ENCODE results near the gene RPS27. TPM values are rescaled to one million over a fixed set of nuclear protein-coding genes. Genes with fewer than 3 reads are reported as not detected.

The RPS27 gene
- total and polyA plus RNA-seq, 4 donors, result 452 to 3,145 (median 1,349) TPM

- H3K4me1 ChIP-seq (ENCODE audit: control insufficient read depth in 4 of 4, insufficient read depth in 4 of 4, low read length in 3 of 4), result peaks cover 5 to 33% (median 20%) of the 10 kb centered on the region in 4 donors
- H3K27me3 ChIP-seq (ENCODE audit: control insufficient read depth in 4 of 4, insufficient read depth in 4 of 4, low read length in 3 of 4), result no peaks in the 10 kb centered on the region
- H3K4me3 ChIP-seq (ENCODE audit: low read depth in 1 of 3, low read length in 3 of 3), result no peak overlapping the region
- DNase-seq (ENCODE audit: low spot score), result no peak
- H3K36me3 ChIP-seq (ENCODE audit: control insufficient read depth in 4 of 4, insufficient read depth in 3 of 4, low read depth in 1 of 4, low read length in 3 of 4), result peaks cover 0 to 8% (median 4%) of the 10 kb centered on the region in 4 donors
- no peaks in the 10 kb centered on the region for H3K9me3 ChIP-seq (ENCODE audit: control insufficient read depth in 4 of 4, low read length in 3 of 4)
- no peak overlapping the region for H3K27ac ChIP-seq (ENCODE audit: low read depth in 1 of 2, low read length in 2 of 2)
- no peak overlapping the region for H3K9ac ChIP-seq (ENCODE audit: low read depth in 1 of 2, low read length in 2 of 2)
- WGBS, result 91% methylated on average over 2 of the region's 2 CpGs
- TF ChIP-seq NR2F2 (IDR thresholded peaks at IDR 0.05) (no peak), EGR1 (IDR thresholded peaks at IDR 0.05; ENCODE audit: low read depth in 2 of 2) (no peak), MAX (IDR thresholded peaks at IDR 0.05) (no peak), FOXA1 (IDR thresholded peaks at IDR 0.05) (no peak), RXRA (IDR thresholded peaks at IDR 0.05) (no peak), YY1 (IDR thresholded peaks at IDR 0.05) (no peak), REST (IDR thresholded peaks at IDR 0.05) (no peak), SP1 (IDR thresholded peaks at IDR 0.05) (no peak), GABPA (IDR thresholded peaks at IDR 0.05 in 1 of 2, conservative IDR thresholded peaks at IDR 0.05 in 1 of 2) (no peak), ZBTB33 (IDR thresholded peaks at IDR 0.05) (no peak)
Observed at GRCh38 chr1:153968972-153969371, 21.6 kb upstream of the RPS27 start.

GRCh38 chr1:153970346-153970745, 20.2 kb upstream of the RPS27 start:
- no peak for DNase-seq (ENCODE audit: low spot score)
- Histone ChIP-seq H3K9ac (ENCODE audit: low read depth in 1 of 2, low read length in 2 of 2) (no peak overlapping the region), H3K36me3 (ENCODE audit: control insufficient read depth in 4 of 4, insufficient read depth in 3 of 4, low read depth in 1 of 4, low read length in 3 of 4) (peaks cover 4 to 18% (median 13%) of the 10 kb centered on the region in 4 donors), H3K4me1 (ENCODE audit: control insufficient read depth in 4 of 4, insufficient read depth in 4 of 4, low read length in 3 of 4) (peaks cover 5 to 27% (median 16%) of the 10 kb centered on the region in 4 donors), H3K9me3 (ENCODE audit: control insufficient read depth in 4 of 4, low read length in 3 of 4) (no peaks in the 10 kb centered on the region), H3K27me3 (ENCODE audit: control insufficient read depth in 4 of 4, insufficient read depth in 4 of 4, low read length in 3 of 4) (no peaks in the 10 kb centered on the region), H3K4me3 (ENCODE audit: low read depth in 1 of 3, low read length in 3 of 3) (no peak overlapping the region), H3K27ac (ENCODE audit: low read depth in 1 of 2, low read length in 2 of 2) (no peak overlapping the region)
- WGBS, result 91% methylated on average over 2 of the region's 2 CpGs
- TF ChIP-seq JUND (IDR thresholded peaks at IDR 0.05) (no peak), HNF4A (conservative IDR thresholded peaks at IDR 0.05) (no peak), REST (IDR thresholded peaks at IDR 0.05) (no peak), ZBTB33 (IDR thresholded peaks at IDR 0.05) (no peak), NR2F2 (IDR thresholded peaks at IDR 0.05) (no peak), HNF4G (IDR thresholded peaks at IDR 0.05) (no peak), SP1 (IDR thresholded peaks at IDR 0.05) (no peak), RXRA (IDR thresholded peaks at IDR 0.05) (no peak), TAF1 (conservative IDR thresholded peaks at IDR 0.05) (no peak), EGR1 (IDR thresholded peaks at IDR 0.05; ENCODE audit: low read depth in 2 of 2) (no peak), GABPA (IDR thresholded peaks at IDR 0.05 in 1 of 2, conservative IDR thresholded peaks at IDR 0.05 in 1 of 2) (no peak), YY1 (IDR thresholded peaks at IDR 0.05) (no peak), FOXA2 (IDR thresholded peaks at IDR 0.05) (no peak), CTCF (IDR thresholded peaks at IDR 0.05; ENCODE audit: low read depth, low read length, missing input control) (no peak), MAX (IDR thresholded peaks at IDR 0.05) (no peak), RAD21 (IDR thresholded peaks at IDR 0.05) (no peak), FOXA1 (IDR thresholded peaks at IDR 0.05) (no peak)

Measured in liver (tissue), 9 donors.